Tibial artery (tissue), 4 donors: ENCODE measurements around the gene WHRN.
A peak's percentile ranks its signal among the peaks of the same experiment; 100 is the strongest.

Experiments used
- DNase-seq, 2 donors: peaks; one replicate each; pipeline ENCODE4 v3.0.0-alpha.2; 2019
- H3K27ac ChIP-seq, 2 donors: fragments of 200-600 bp; sonication (generic) in 1 of 2; 1 replicate in 1 of 2; 2 replicates in 1 of 2; pipeline ENCODE4 v1.5.1; 2018 to 2019; ENCODE audit warnings: mild to moderate bottlenecking in 1 of 2
- H3K27me3 ChIP-seq, 2 donors: fragments of 200-600 bp; sonication (generic) in 1 of 2; one replicate each; pipeline versions ENCODE4 v1.5.1 to v1.6.0; 2016 to 2019
- H3K36me3 ChIP-seq, 3 donors: fragments of 200-600 bp; sonication (generic) in 2 of 3; one replicate each; pipeline ENCODE4 v1.5.1; 2016 to 2019; ENCODE audit warnings: mild to moderate bottlenecking in 2 of 3
- H3K4me1 ChIP-seq, 4 donors: fragments of 200-600 bp; sonication (generic) in 2 of 4; 1 replicate in 3 of 4; 2 replicates in 1 of 4; pipeline ENCODE4 v1.5.1; 2016 to 2019
- H3K4me3 ChIP-seq, 2 donors: fragments of 200-600 bp; sonication (generic) in 1 of 2; 1 replicate in 1 of 2; 2 replicates in 1 of 2; pipeline ENCODE4 v1.5.1; 2018 to 2019; ENCODE audit warnings: mild to moderate bottlenecking in 2 of 2
- H3K9me3 ChIP-seq, 3 donors: fragments of 200-600 bp; sonication (generic) in 1 of 3; one replicate each; pipeline ENCODE4 v1.5.1; 2016 to 2019
- intact Hi-C: fragments of 100-400 bp; cut with DNase I; formaldehyde crosslinking; loops from one replicate; pipeline ENCODE4 v1.15.0; 2023; ENCODE audit warnings: low total_unique reads
- TF ChIP-seq, protein P1 (sequence below), 2 experiments: fragments of 200-600 bp in 1 of 2; fragments of 450-650 bp in 1 of 2; IDR thresholded peaks; one replicate each; pipeline ENCODE4 v1.5.1; 2017 to 2019; ENCODE audit warnings: antibody characterized with exemption in 2 of 2, mild to moderate bottlenecking in 1 of 2, moderate library complexity in 1 of 2

Gene WHRN

GRCh38 chr9:114423181-114423580 is 82.1 kb downstream of the WHRN start:
- TF ChIP-seq, protein P1, sequence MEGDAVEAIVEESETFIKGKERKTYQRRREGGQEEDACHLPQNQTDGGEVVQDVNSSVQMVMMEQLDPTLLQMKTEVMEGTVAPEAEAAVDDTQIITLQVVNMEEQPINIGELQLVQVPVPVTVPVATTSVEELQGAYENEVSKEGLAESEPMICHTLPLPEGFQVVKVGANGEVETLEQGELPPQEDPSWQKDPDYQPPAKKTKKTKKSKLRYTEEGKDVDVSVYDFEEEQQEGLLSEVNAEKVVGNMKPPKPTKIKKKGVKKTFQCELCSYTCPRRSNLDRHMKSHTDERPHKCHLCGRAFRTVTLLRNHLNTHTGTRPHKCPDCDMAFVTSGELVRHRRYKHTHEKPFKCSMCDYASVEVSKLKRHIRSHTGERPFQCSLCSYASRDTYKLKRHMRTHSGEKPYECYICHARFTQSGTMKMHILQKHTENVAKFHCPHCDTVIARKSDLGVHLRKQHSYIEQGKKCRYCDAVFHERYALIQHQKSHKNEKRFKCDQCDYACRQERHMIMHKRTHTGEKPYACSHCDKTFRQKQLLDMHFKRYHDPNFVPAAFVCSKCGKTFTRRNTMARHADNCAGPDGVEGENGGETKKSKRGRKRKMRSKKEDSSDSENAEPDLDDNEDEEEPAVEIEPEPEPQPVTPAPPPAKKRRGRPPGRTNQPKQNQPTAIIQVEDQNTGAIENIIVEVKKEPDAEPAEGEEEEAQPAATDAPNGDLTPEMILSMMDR (IDR thresholded peaks at IDR 0.05): no peak
- H3K4me1 ChIP-seq: no peaks in the 10 kb centered on the region
- H3K27ac ChIP-seq: no peak overlapping the region
- peaks cover 0 to 12% of the 10 kb centered on the region in 2 donors for H3K27me3 ChIP-seq
- H3K9me3 ChIP-seq: no peaks in the 10 kb centered on the region
- H3K36me3 ChIP-seq: no peaks in the 10 kb centered on the region
- intact Hi-C loops: no loop called here
- no peak for DNase-seq
- H3K4me3 ChIP-seq: no peak overlapping the region

DNA sequence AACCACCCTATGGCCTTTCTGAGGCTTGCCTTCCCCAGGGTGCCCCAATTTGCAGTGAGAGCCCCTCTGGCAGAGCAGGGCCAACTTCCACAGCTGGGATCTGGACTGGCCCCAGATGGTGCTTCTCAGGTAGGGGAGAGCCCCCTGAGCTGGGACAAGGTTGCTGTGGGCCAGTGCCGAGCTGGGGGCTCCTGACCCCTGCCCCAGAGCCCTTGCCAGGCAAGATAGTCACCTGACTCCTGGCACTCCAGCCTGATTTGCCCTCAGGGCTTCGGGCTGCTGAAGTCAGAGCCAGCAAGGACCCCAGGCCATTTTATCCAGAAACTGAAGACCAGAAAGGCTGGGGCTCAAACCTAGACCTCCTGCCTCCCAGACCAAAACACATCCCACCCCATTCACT is 84.1 kb downstream of the WHRN start:
- intact Hi-C loops: no loop called here
- no peaks in the 10 kb centered on the region for H3K4me1 ChIP-seq
- no peaks in the 10 kb centered on the region for H3K9me3 ChIP-seq
- H3K4me3 ChIP-seq: no peak overlapping the region
- no peaks in the 10 kb centered on the region for H3K36me3 ChIP-seq
- no peak overlapping the region for H3K27ac ChIP-seq
- TF ChIP-seq, protein P1 (IDR thresholded peaks at IDR 0.05): no peak
- DNase-seq: peak in 1 of 2 donors; percentile 53
- H3K27me3 ChIP-seq: peaks cover 0 to 12% of the 10 kb centered on the region in 2 donors

- no peaks in the 10 kb centered on the region for H3K36me3 ChIP-seq
- TF ChIP-seq, protein P1 (IDR thresholded peaks at IDR 0.05): no peak
- intact Hi-C loops: no loop called here
- peaks cover 0 to 12% of the 10 kb centered on the region in 2 donors for H3K27me3 ChIP-seq
- H3K27ac ChIP-seq: no peak overlapping the region
- H3K4me1 ChIP-seq: no peaks in the 10 kb centered on the region
- no peaks in the 10 kb centered on the region for H3K9me3 ChIP-seq
- H3K4me3 ChIP-seq: no peak overlapping the region
- DNase-seq: peak in 1 of 2 donors; percentile 55
Observed at GRCh38 chr9:114419796-114420195, 85.5 kb downstream of the WHRN start.

- Histone ChIP-seq H3K4me3 (no peak overlapping the region), H3K27me3 (peaks cover 0 to 2% of the 10 kb centered on the region in 2 donors), H3K9me3 (no peaks in the 10 kb centered on the region), H3K4me1 (peaks cover 0 to 15% (median 4%) of the 10 kb centered on the region in 4 donors), H3K27ac (no peak overlapping the region), H3K36me3 (no peaks in the 10 kb centered on the region)
- intact Hi-C loops: no loop called here
- DNase-seq: no peak
- TF ChIP-seq, protein P1 (IDR thresholded peaks at IDR 0.05): no peak
Observed at GRCh38 chr9:114418053-114418452, 87.2 kb downstream of the WHRN start.

DNA sequence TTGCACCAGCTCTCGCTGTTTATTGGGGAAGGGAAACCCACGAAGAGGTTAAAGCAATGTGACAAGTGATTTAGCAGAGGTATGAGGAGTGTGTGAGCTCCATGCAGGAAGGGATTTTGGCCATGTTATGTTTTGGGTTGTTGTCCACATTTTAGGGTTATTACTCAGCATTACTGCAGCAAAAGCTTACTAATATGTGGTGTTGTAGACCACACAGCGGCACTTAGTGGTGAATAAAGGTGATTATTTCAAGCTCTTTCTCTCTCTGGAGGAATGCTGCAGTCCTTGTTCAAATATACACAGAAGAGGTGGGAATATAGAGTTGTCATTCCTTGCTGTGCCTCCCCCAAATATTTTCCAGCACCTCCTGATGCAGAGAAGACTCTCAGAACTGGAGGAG is 87.8 kb downstream of the WHRN start:
- H3K27ac ChIP-seq: no peak overlapping the region
- intact Hi-C loops: no loop called here
- no peaks in the 10 kb centered on the region for H3K27me3 ChIP-seq
- TF ChIP-seq, protein P1 (IDR thresholded peaks at IDR 0.05): no peak
- H3K4me3 ChIP-seq: no peak overlapping the region
- DNase-seq: no peak
- peaks cover 0 to 15% (median 4%) of the 10 kb centered on the region in 4 donors for H3K4me1 ChIP-seq
- H3K36me3 ChIP-seq: no peaks in the 10 kb centered on the region
- no peaks in the 10 kb centered on the region for H3K9me3 ChIP-seq

- intact Hi-C loops: no loop called here
Observed at GRCh38 chr9:114416906-114417305, 88.4 kb downstream of the WHRN start.

More at GRCh38 chr9:114416906-114417305, 88.4 kb downstream of the WHRN start:
- H3K9me3 ChIP-seq: no peaks in the 10 kb centered on the region
- TF ChIP-seq, protein P1 (IDR thresholded peaks at IDR 0.05): no peak
- H3K4me3 ChIP-seq: no peak overlapping the region
- no peaks in the 10 kb centered on the region for H3K36me3 ChIP-seq
- H3K27ac ChIP-seq: no peak overlapping the region
- no peaks in the 10 kb centered on the region for H3K27me3 ChIP-seq
- H3K4me1 ChIP-seq: peaks cover 0 to 15% (median 4%) of the 10 kb centered on the region in 4 donors
- DNase-seq: no peak
